Measurements from ENCODE around the gene HIPK2.
A peak's percentile ranks its signal among the peaks of the same experiment; 100 is the strongest.
"Not testable (repeated sequence)": the region's sequence is repeated elsewhere in the genome, so short reads cannot be mapped to it uniquely, and the experiment has no call there.

HIPK2 gene

GRCh38 chr7:139692723-139693122 lies 85.1 kb downstream of the HIPK2 start:
- DNase-seq = no peak

GRCh38 chr7:139691253-139691781 lies 86.5 kb downstream of the HIPK2 start:
- DNase-seq = no peak

GRCh38 chr7:139687980-139688632 lies 89.7 kb downstream of the HIPK2 start:
- no peak for DNase-seq

- no peak for DNase-seq
These were observed 90.4 kb downstream of the HIPK2 start for GRCh38 chr7:139687211-139687954.

GRCh38 chr7:139683137-139683921 lies 94.5 kb downstream of the HIPK2 start:
- DNase-seq = no peak

GRCh38 chr7:139682136-139683013 lies 95.4 kb downstream of the HIPK2 start:
- DNase-seq = peak; percentile 36 to 66 (median 52)

GRCh38 chr7:139681812-139682135 lies 96.0 kb downstream of the HIPK2 start:
- no peak for DNase-seq

GRCh38 chr7:139681463-139681755 lies 96.4 kb downstream of the HIPK2 start:
- DNase-seq = no peak

GRCh38 chr7:139680676-139681462 lies 96.9 kb downstream of the HIPK2 start:
- DNase-seq = peak; percentile 96 to 98 (median 96)

GRCh38 chr7:139679731-139680594 lies 97.8 kb downstream of the HIPK2 start:
- no peak for DNase-seq

- DNase-seq = no peak
These were observed 101.4 kb downstream of the HIPK2 start for GRCh38 chr7:139676390-139676789.

GRCh38 chr7:139675127-139676125 lies 102.4 kb downstream of the HIPK2 start:
- DNase-seq = no peak

- DNase-seq = no peak
These were observed 103.1 kb downstream of the HIPK2 start for GRCh38 chr7:139674752-139675126.

- no peak for DNase-seq
These were observed 103.5 kb downstream of the HIPK2 start for GRCh38 chr7:139674341-139674740.

GRCh38 chr7:139673762-139674161 lies 104.0 kb downstream of the HIPK2 start:
- DNase-seq = no peak

GRCh38 chr7:139673230-139673629 lies 104.6 kb downstream of the HIPK2 start:
- peak in 2 of 3 donors; percentile 45 to 46 for DNase-seq

- DNase-seq = no peak
These were observed 105.8 kb downstream of the HIPK2 start for GRCh38 chr7:139671967-139672366.

GRCh38 chr7:139670662-139671061 lies 107.1 kb downstream of the HIPK2 start:
- DNase-seq = not testable (repeated sequence)
